Activated T-cell treated with anti-CD3 and anti-CD28 coated beads for 48 hours (primary cell): ENCODE results near the gene ARL8A.
"Not testable (repeated sequence)": the region's sequence is repeated elsewhere in the genome, so short reads cannot be mapped to it uniquely, and the experiment has no call there.

Experiments
- DNase-seq: peaks from one replicate; pipeline ENCODE4 v3.0.0-alpha.2; 2020; ENCODE audit warnings: low read depth

The ARL8A gene

GRCh38 chr1:202112859-202113689 lies 31.5 kb downstream of the ARL8A start:
- DNase-seq = no peak

- not testable (repeated sequence) for DNase-seq
Measured at GRCh38 chr1:202111589-202111988, 32.9 kb downstream of the ARL8A start.

GRCh38 chr1:202110977-202111376 lies 33.6 kb downstream of the ARL8A start:
- no peak for DNase-seq

GRCh38 chr1:202107801-202108731 lies 36.5 kb downstream of the ARL8A start:
- DNase-seq = no peak

GRCh38 chr1:202107321-202107761 lies 37.2 kb downstream of the ARL8A start:
- DNase-seq = no peak

GRCh38 chr1:202106340-202107254 lies 37.9 kb downstream of the ARL8A start:
- no peak for DNase-seq

- no peak for DNase-seq
Measured at GRCh38 chr1:202105571-202106339, 38.8 kb downstream of the ARL8A start.

GRCh38 chr1:202104073-202104472 lies 40.5 kb downstream of the ARL8A start:
- no peak for DNase-seq

GRCh38 chr1:202101184-202101583 lies 43.4 kb downstream of the ARL8A start:
- DNase-seq = no peak

GRCh38 chr1:202093858-202094257 lies 50.7 kb downstream of the ARL8A start:
- DNase-seq = no peak

GRCh38 chr1:202090994-202091393 lies 53.5 kb downstream of the ARL8A start:
- no peak for DNase-seq

- DNase-seq = no peak
Measured at GRCh38 chr1:202088206-202088605, 56.3 kb downstream of the ARL8A start.

- DNase-seq = no peak
Measured at GRCh38 chr1:202086579-202087350, 57.8 kb downstream of the ARL8A start.

- no peak for DNase-seq
Measured at GRCh38 chr1:202085682-202086373, 58.7 kb downstream of the ARL8A start.

- no peak for DNase-seq
Measured at GRCh38 chr1:202084791-202085681, 59.5 kb downstream of the ARL8A start.
